PC-9 (cell line): ENCODE measurements around the gene WDR37. TPM values are rescaled to one million over a fixed set of nuclear protein-coding genes. Genes with fewer than 3 reads are reported as not detected.

ENCODE experiments used
- BruUV-seq: library from RNA; stranded (reverse); fragments of 400-500 nt; replicated peaks from 2 replicates; lab custom pipeline; 2021; lab: Mats Ljungman, UMichigan
- CTCF ChIA-PET: fragments of 300-600 bp; sonication (Branson Sonifier 250); formaldehyde crosslinking; loops from one replicate; lab custom pipeline; 2022; ENCODE audit warnings: antibody characterized with exemption; lab: Charles Lee
- POLR2A ChIA-PET: fragments of 300-600 bp; sonication (Branson Sonifier 250); formaldehyde crosslinking; loops from one replicate; lab custom pipeline; 2022; ENCODE audit warnings: antibody characterized with exemption; ENCODE audit not compliant: unreplicated experiment; lab: Charles Lee
- DNase-seq, 2 experiments: peaks; one replicate each; pipeline versions ENCODE4 v3.0.0 to v3.0.0-alpha.2; 2015 to 2022; ENCODE audit warnings: mixed read lengths in 1 of 2
- H2AFZ ChIP-seq: fragments of 200-600 bp; sonication (generic); 2 replicates; pipeline ENCODE4 v1.8.1; 2017; ENCODE audit warnings: antibody characterized with exemption
- H3F3A ChIP-seq: fragments of 200-600 bp; sonication (generic); 2 replicates; pipeline ENCODE4 v1.8.1; 2017; ENCODE audit warnings: antibody characterized with exemption, mild to moderate bottlenecking, low read depth; ENCODE audit not compliant: insufficient read depth
- H3K27ac ChIP-seq: fragments of 200-600 bp; sonication (generic); 2 replicates; pipeline ENCODE4 v1.6.1; 2016; ENCODE audit warnings: mixed run types
- H3K27me3 ChIP-seq: fragments of 200-600 bp; sonication (generic); 2 replicates; pipeline ENCODE4 v1.6.1; 2016; ENCODE audit warnings: low read depth, mixed run types; ENCODE audit not compliant: insufficient read depth
- H3K36me3 ChIP-seq: fragments of 200-600 bp; sonication (generic); 2 replicates; pipeline ENCODE4 v1.6.1; 2016; ENCODE audit warnings: low read depth, mixed run types
- H3K4me1 ChIP-seq: fragments of 200-600 bp; sonication (generic); replicated peaks from 2 replicates; pipeline ENCODE4 v1.6.1; 2016; ENCODE audit warnings: mixed run types; ENCODE audit not compliant: insufficient read depth
- H3K4me2 ChIP-seq: fragments of 200-600 bp; sonication (generic); 2 replicates; pipeline ENCODE4 v1.6.1; 2017; ENCODE audit warnings: mixed run types
- H3K4me3 ChIP-seq: fragments of 200-600 bp; sonication (generic); 2 replicates; pipeline ENCODE4 v1.6.1; 2016; ENCODE audit warnings: mixed run types
- H3K79me2 ChIP-seq: fragments of 200-600 bp; sonication (generic); 2 replicates; pipeline ENCODE4 v1.6.1; 2017; ENCODE audit warnings: low read depth, mixed run types
- H3K9me2 ChIP-seq: fragments of 200-600 bp; sonication (generic); 2 replicates; pipeline ENCODE4 v1.8.1; 2017; ENCODE audit warnings: mild to moderate bottlenecking; ENCODE audit not compliant: insufficient read depth
- H3K9me3 ChIP-seq: fragments of 200-600 bp; sonication (generic); 2 replicates; pipeline ENCODE4 v1.8.1; 2016; ENCODE audit warnings: low read depth; ENCODE audit not compliant: insufficient read depth
- H4K20me1 ChIP-seq: fragments of 200-600 bp; sonication (generic); 2 replicates; pipeline ENCODE4 v1.8.1; 2017; ENCODE audit not compliant: insufficient read depth
- CTCF ChIP-seq: fragments of 200-600 bp; sonication (generic); conservative IDR thresholded peaks from 2 replicates; pipeline ENCODE4 v1.6.1; 2017; ENCODE audit warnings: mixed run types, antibody characterized with exemption, mild to moderate bottlenecking, moderate library complexity
- EZH2 ChIP-seq: fragments of 200-600 bp; sonication (generic); IDR thresholded peaks from 2 replicates; pipeline ENCODE4 v1.8.0; 2017; ENCODE audit warnings: antibody characterized with exemption, low read depth
- intact Hi-C: fragments of 100-400 bp; cut with micrococcal nuclease; formaldehyde crosslinking; loops from one replicate; pipeline ENCODE4 v1.10.0; 2022; ENCODE audit not compliant: unreplicated experiment
- total RNA-seq: library from RNA; stranded (reverse); gene quantifications from 2 replicates; pipeline ENCODE4 v1.2.3, GENCODE V29; 2021

Gene WDR37
- total RNA-seq, 1 experiment from 2014 or later, result 12.3 TPM

- H3K9me3 ChIP-seq, result no peaks in the 10 kb centered on the region
- no peaks in the 10 kb centered on the region for H4K20me1 ChIP-seq
- POLR2A ChIA-PET, result no interaction called here
- H3K9me2 ChIP-seq, result no peaks in the 10 kb centered on the region
- intact Hi-C loops, result no loop called here
- no peak for DNase-seq
- H3K4me1 ChIP-seq, result no peaks in the 10 kb centered on the region
- TF ChIP-seq CTCF (no peak), EZH2 (no peak)
- H3K79me2 ChIP-seq, result no peaks in the 10 kb centered on the region
- no peak overlapping the region for H2AFZ ChIP-seq
- H3F3A ChIP-seq, result no peaks in the 10 kb centered on the region
- BruUV-seq, result no TSS peak
- no peak overlapping the region for H3K4me2 ChIP-seq
- no peaks in the 10 kb centered on the region for H3K27me3 ChIP-seq
- H3K27ac ChIP-seq, result no peak overlapping the region
- H3K4me3 ChIP-seq, result no peak overlapping the region
- CTCF ChIA-PET, result no interaction called here
- no peaks in the 10 kb centered on the region for H3K36me3 ChIP-seq
Measured at GRCh38 chr10:1085258-1085657, 29.1 kb downstream of the WDR37 start.

GRCh38 chr10:1086787-1087186 is 30.6 kb downstream of the WDR37 start:
- no peak overlapping the region for H2AFZ ChIP-seq
- H3K79me2 ChIP-seq, result no peaks in the 10 kb centered on the region
- intact Hi-C loops, result no loop called here
- H3K27ac ChIP-seq, result no peak overlapping the region
- no peaks in the 10 kb centered on the region for H4K20me1 ChIP-seq
- ChIA-PET CTCF (no interaction called here), POLR2A (interaction anchor here (0.6 kb wide), 1 partner anchor 155 kb away, joined by 3 read pairs; the partner anchor contains the start of gene LARP4B)
- no peaks in the 10 kb centered on the region for H3K27me3 ChIP-seq
- H3K4me1 ChIP-seq, result no peaks in the 10 kb centered on the region
- H3K4me2 ChIP-seq, result no peak overlapping the region
- H3K9me3 ChIP-seq, result no peaks in the 10 kb centered on the region
- no peaks in the 10 kb centered on the region for H3K36me3 ChIP-seq
- BruUV-seq, result no TSS peak
- no peak for DNase-seq
- no peaks in the 10 kb centered on the region for H3K9me2 ChIP-seq
- H3F3A ChIP-seq, result no peaks in the 10 kb centered on the region
- no peak overlapping the region for H3K4me3 ChIP-seq
- no peak for TF ChIP-seq EZH2
- TF ChIP-seq CTCF, result no peak

- H3K27me3 ChIP-seq, result no peaks in the 10 kb centered on the region
Measured at GRCh38 chr10:1089017-1089689, 33.0 kb downstream of the WDR37 start.

More at GRCh38 chr10:1089017-1089689, 33.0 kb downstream of the WDR37 start:
- H3F3A ChIP-seq, result no peaks in the 10 kb centered on the region
- intact Hi-C loops, result no loop called here
- POLR2A ChIA-PET, result no interaction called here
- DNase-seq, result no peak
- H3K79me2 ChIP-seq, result no peaks in the 10 kb centered on the region
- no peak overlapping the region for H3K4me3 ChIP-seq
- TF ChIP-seq EZH2 (no peak), CTCF (no peak)
- no peaks in the 10 kb centered on the region for H3K36me3 ChIP-seq
- no peak overlapping the region for H2AFZ ChIP-seq
- H3K4me1 ChIP-seq, result no peaks in the 10 kb centered on the region
- H4K20me1 ChIP-seq, result no peaks in the 10 kb centered on the region
- BruUV-seq, result no TSS peak
- no peak overlapping the region for H3K27ac ChIP-seq
- no peaks in the 10 kb centered on the region for H3K9me2 ChIP-seq
- H3K4me2 ChIP-seq, result no peak overlapping the region
- CTCF ChIA-PET, result no interaction called here
- H3K9me3 ChIP-seq, result no peaks in the 10 kb centered on the region
